Small intestine (tissue), 7 donors: Measurements from ENCODE around the gene POFUT2. TPM values are rescaled to one million over a fixed set of nuclear protein-coding genes. Genes with fewer than 3 reads are reported as not detected.
A peak's percentile ranks its signal among the peaks of the same experiment; 100 is the strongest.

Experiments
- DNase-seq, 2 donors: peaks; one replicate each; pipeline versions ENCODE4 v3.0.0 to v3.0.0-alpha.2; 2013
- FAIRE-seq: peaks from 2 replicates; lab custom pipeline; 2012; peaks lifted over from hg19 to GRCh38; lab: Jason Lieb, UNC
- H3K27ac ChIP-seq, 3 donors: one replicate each; pipeline ENCODE4 v1.5.1; 2013; ENCODE audit warnings: low read length in 2 of 3, mild to moderate bottlenecking in 2 of 3, control low read depth in 1 of 3, inconsistent platforms in 1 of 3, low read depth in 1 of 3, moderate library complexity in 1 of 3
- H3K27me3 ChIP-seq, 3 donors: one replicate each; pipeline ENCODE4 v1.6.1; 2013; ENCODE audit warnings: low read length in 3 of 3, inconsistent platforms in 1 of 3; ENCODE audit not compliant: control insufficient read depth in 3 of 3, insufficient read depth in 3 of 3
- H3K36me3 ChIP-seq, 3 donors: one replicate each; pipeline ENCODE4 v1.6.1; 2013; ENCODE audit warnings: low read length in 3 of 3, inconsistent platforms in 1 of 3, low read depth in 1 of 3, mild to moderate bottlenecking in 1 of 3, moderate library complexity in 1 of 3; ENCODE audit not compliant: control insufficient read depth in 3 of 3, insufficient read depth in 2 of 3
- H3K4me1 ChIP-seq, 3 donors: one replicate each; pipeline ENCODE4 v1.6.1; 2013; ENCODE audit warnings: low read length in 2 of 3, inconsistent platforms in 1 of 3, low read depth in 1 of 3, mild to moderate bottlenecking in 1 of 3, moderate library complexity in 1 of 3; ENCODE audit not compliant: control insufficient read depth in 3 of 3, insufficient read depth in 2 of 3
- H3K4me3 ChIP-seq, 3 donors: one replicate each; pipeline ENCODE4 v1.5.1; 2013; ENCODE audit warnings: low read length in 3 of 3, control low read depth in 1 of 3, inconsistent platforms in 1 of 3, low read depth in 1 of 3, mild to moderate bottlenecking in 1 of 3, moderate library complexity in 1 of 3
- H3K9me3 ChIP-seq, 2 donors: one replicate each; pipeline ENCODE4 v1.6.1; 2013; ENCODE audit warnings: low read depth in 1 of 2, low read length in 1 of 2; ENCODE audit not compliant: control insufficient read depth in 2 of 2, insufficient read depth in 1 of 2
- WGBS, 3 donors: extraction: QIAGEN DNeasy Blood & Tissue Kit; methylation state at CpG; one replicate each; pipeline ENCODE4 v1.1.7; 2013; 5-methylcytosine and 5-hydroxymethylcytosine counted together
- polyA plus RNA-seq, 4 donors: library from polyadenylated mRNA; stranded (reverse) in 3 of 4; unstranded in 1 of 4; fragments of 200-250 nt in 3 of 4; fragments of 120-200 nt in 1 of 4; gene quantifications; one replicate each; pipeline versions ENCODE4 v1.2.1 to v1.2.3, GENCODE V29; 2013
- donor health status: healthy with polysubstance abuse.
- donor health status: control.
- donor health status: control.
- donor health status: Bipolar disorder and iron deficiency.
- donor health status: healthy.

The POFUT2 gene
- polyA plus RNA-seq, 4 donors = 13.5 to 34.4 (median 26.9) TPM

DNA sequence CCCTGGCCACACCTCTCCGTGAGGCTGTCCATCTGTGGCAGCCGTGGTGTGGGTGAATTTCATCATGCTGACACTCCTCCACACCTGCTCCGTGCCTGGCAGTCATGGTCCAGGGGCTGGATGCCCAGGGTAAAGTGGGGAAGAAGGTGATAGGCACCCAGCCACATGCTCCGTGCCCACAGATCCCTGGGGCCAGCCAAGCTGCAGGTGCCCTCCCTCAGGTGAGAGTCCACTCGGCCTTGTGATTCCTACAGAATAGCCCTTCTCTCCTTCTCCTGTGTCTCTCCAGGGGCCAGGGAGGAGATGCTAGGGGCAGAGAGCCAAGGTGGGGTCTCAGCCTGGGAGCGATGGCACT, 16.8 kb upstream of the POFUT2 start:
- DNase-seq = no peak
- Histone ChIP-seq H3K9me3 (no peaks in the 10 kb centered on the region), H3K4me3 (no peak overlapping the region), H3K27me3 (no peaks in the 10 kb centered on the region), H3K4me1 (peaks cover 0 to 56% (median 7%) of the 10 kb centered on the region in 3 donors), H3K27ac (peak overlapping the region in 1 of 3 donors; percentile 19), H3K36me3 (peaks cover 0 to 19% (median 0%) of the 10 kb centered on the region in 3 donors)
- FAIRE-seq = no peak
- 63 to 86% (median 70%) methylated on average over 6 of the region's 6 CpGs for WGBS, 3 donors

GRCh38 chr21:45303751-45304475, 16.2 kb upstream of the POFUT2 start:
- DNase-seq (no peak), FAIRE-seq (no peak)
- peak overlapping the region in 1 of 3 donors; percentile 19 for H3K27ac ChIP-seq
- no peaks in the 10 kb centered on the region for H3K27me3 ChIP-seq
- WGBS, 3 donors = 79 to 90% (median 83%) methylated on average over 15 to 19 of the region's 19 CpGs
- peaks cover 0 to 19% (median 0%) of the 10 kb centered on the region in 3 donors for H3K36me3 ChIP-seq
- H3K9me3 ChIP-seq = no peaks in the 10 kb centered on the region
- H3K4me3 ChIP-seq = no peak overlapping the region
- H3K4me1 ChIP-seq = peaks cover 0 to 52% (median 4%) of the 10 kb centered on the region in 3 donors

DNA sequence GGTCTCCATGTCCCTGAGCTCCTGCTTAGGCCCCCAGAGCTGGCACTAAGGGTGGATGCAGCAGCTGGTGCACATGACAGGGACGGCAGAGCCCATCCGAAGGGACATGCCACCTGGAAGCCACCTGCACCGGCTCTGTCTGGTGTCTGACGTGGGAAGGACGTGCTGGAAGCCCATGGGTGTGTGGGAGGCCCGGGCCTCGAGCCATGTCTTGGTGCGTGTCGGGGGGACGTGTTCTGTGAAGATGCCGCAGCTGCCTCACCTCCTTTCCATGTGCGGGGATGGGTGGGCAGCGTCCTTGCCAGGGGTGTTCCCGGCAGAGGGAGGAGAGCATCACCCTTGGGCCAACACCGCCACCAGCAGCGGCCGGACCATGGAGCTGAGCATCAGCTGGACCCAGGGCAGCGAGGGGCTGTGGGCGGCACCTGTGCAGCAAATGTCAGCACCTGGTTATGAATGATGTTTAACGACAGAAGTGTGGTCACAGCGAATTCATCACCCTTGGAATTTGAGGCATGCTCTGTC, 15.5 kb upstream of the POFUT2 start:
- peaks cover 0 to 44% (median 4%) of the 10 kb centered on the region in 3 donors for H3K4me1 ChIP-seq
- peak overlapping the region in 1 of 3 donors; percentile 96 for H3K27ac ChIP-seq
- H3K9me3 ChIP-seq = no peaks in the 10 kb centered on the region
- no peak for FAIRE-seq
- no peak for DNase-seq
- H3K36me3 ChIP-seq = peaks cover 0 to 19% (median 0%) of the 10 kb centered on the region in 3 donors
- 88 to 92% (median 89%) methylated on average over 21 of the region's 21 CpGs for WGBS, 3 donors
- H3K4me3 ChIP-seq = no peak overlapping the region
- no peaks in the 10 kb centered on the region for H3K27me3 ChIP-seq

DNA sequence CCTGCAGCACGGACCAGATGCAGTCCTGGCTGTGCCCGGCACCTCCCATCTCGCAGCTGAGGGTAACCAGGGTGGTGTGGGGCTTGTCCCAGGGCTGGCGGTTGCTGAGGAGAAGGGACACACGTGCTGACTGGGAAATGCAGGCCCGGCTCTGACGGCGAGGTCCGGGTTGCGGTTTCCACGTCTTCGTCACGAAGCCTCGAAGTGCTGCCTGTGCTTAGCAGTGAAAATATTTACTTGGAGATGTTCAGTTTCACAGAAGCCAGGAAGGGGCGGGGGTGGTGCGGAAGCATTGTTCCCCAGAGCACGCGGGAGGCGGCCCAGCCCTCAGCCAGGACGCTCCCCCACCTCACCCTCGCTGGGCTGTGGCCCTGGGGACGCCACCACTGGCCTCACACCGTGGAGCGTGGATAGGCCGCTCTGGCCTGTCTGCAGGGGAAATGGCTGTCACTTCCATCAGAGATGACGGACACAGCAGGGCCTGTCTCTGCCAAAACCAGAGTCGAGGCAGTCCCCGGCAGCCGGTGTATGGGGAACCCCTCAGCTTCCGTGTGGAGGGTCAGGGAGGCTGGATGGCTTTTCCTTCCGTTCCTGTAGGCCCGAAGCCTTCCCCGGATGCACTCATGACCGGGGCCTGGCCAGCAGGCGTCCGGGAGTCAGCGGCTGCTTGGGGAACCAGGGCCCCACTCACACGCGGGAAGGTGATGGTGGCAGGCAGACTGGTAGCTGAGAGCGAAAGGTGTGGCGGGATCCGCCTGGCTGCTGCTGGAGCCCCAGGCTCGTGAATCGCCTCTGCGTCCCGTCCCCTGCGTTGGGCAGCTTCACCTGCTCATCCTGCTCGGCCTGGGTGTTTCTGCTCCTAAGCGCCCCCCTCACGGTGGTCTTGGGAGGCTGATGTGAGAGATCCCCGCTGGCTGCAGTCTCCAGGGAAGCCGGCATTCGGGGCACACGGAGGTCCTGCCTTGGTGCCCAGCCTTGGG, 14.7 kb upstream of the POFUT2 start:
- H3K4me3 ChIP-seq = no peak overlapping the region
- peak in 1 of 2 donors; percentile 57 for DNase-seq
- H3K4me1 ChIP-seq = peaks cover 0 to 37% (median 4%) of the 10 kb centered on the region in 3 donors
- WGBS, 3 donors = 68 to 86% (median 77%) methylated on average over 52 to 54 of the region's 54 CpGs
- peaks cover 0 to 2% of the 10 kb centered on the region in 2 donors for H3K9me3 ChIP-seq
- H3K27me3 ChIP-seq = no peaks in the 10 kb centered on the region
- peak overlapping the region; percentile 41 to 96 (median 74) for H3K27ac ChIP-seq
- no peak for FAIRE-seq
- H3K36me3 ChIP-seq = peaks cover 0 to 19% (median 0%) of the 10 kb centered on the region in 3 donors

DNA sequence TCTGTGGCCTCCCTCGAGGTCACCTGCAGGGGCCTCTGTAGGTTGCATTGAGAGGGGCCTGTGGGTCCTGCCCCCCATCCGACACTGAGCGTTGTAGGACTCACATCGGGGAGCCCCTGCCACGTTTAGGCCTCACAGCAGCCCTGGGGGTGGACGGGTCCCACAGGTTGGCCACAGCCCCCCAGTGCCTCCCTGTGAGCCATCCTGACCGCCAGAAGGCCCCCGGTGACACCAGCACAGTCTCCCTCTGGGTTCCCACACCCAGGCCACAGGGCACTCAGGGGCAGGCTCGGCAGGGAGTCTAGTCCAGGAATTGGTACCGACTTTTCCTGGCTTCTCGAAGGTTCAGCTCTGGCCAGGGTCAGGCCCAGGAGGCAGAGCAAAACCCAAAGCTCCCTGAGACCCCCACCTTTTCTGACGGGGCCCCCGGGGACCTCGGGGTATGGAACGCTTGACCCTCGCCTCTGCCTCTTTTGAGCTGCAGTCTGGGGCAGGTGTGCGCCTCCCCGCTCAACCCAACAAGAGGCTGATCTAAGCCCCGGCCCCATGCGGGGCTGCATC, 13.9 kb upstream of the POFUT2 start:
- Histone ChIP-seq H3K4me1 (peaks cover 0 to 30% (median 4%) of the 10 kb centered on the region in 3 donors), H3K36me3 (peaks cover 0 to 19% (median 0%) of the 10 kb centered on the region in 3 donors), H3K27ac (peak overlapping the region; percentile 24 to 96 (median 74)), H3K27me3 (no peaks in the 10 kb centered on the region), H3K4me3 (no peak overlapping the region), H3K9me3 (peaks cover 0 to 5% of the 10 kb centered on the region in 2 donors)
- no peak for DNase-seq
- FAIRE-seq = no peak
- 83 to 87% (median 85%) methylated on average over 20 of the region's 20 CpGs for WGBS, 3 donors

- DNase-seq (no peak), FAIRE-seq (no peak)
- H3K9me3 ChIP-seq = peaks cover 0 to 7% of the 10 kb centered on the region in 2 donors
- no peaks in the 10 kb centered on the region for H3K27me3 ChIP-seq
- H3K36me3 ChIP-seq = peaks cover 0 to 19% (median 0%) of the 10 kb centered on the region in 3 donors
- H3K4me3 ChIP-seq = peak overlapping the region in 1 of 3 donors; percentile 2
- H3K4me1 ChIP-seq = peaks cover 0 to 28% (median 4%) of the 10 kb centered on the region in 3 donors
- H3K27ac ChIP-seq = peak overlapping the region in 2 of 3 donors; percentile 74 to 96
- WGBS, 3 donors = 81 to 88% (median 84%) methylated on average over 42 to 43 of the region's 43 CpGs
Measured at GRCh38 chr21:45300786-45301520, 13.3 kb upstream of the POFUT2 start.

DNA sequence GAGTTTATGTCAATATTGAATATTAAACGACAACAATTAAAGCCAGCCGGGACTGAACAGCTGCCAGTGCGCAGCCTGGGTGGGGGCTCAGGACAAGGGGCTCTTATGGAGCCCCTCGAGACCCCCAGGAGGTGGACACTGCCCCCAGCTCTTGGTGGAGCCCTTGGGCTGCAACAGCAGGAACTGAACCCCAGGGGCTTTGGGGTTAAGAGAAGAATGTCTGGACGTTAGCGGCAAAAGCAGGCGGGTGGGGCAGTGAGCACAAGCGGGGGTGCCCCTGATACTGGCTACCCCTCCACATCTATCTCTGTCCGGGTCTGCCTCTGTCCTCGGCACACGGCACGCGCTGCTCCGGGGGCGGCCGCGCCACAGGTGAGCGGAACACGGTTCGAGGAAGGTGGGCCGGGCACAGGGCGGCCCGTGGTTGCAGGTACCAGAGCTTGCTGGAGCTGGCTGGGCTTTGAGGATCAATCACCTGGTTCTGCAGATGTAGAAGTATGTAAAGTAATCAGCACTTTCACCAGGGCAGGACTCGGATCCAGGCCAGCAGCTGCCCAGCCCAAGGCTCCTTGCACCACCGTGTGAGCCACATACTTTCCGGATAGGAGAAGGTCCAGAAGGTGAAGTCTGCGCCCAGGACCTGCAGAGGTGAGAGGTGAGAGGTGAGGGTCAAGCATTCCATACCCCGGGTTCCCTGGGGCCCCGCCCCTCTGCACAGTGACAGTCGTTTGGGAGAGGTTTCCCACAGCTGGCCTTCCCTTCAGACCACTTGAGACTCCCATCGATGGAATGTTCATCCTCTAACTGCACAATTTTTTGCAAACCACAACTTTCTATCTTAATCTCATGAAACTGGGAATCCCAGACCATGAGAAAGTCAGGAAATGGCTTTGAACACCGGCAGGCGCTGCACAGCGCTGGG, 12.4 kb upstream of the POFUT2 start:
- Histone ChIP-seq H3K4me1 (peaks cover 0 to 34% (median 4%) of the 10 kb centered on the region in 3 donors), H3K27me3 (no peaks in the 10 kb centered on the region), H3K9me3 (peaks cover 0 to 11% of the 10 kb centered on the region in 2 donors), H3K36me3 (peaks cover 0 to 19% (median 0%) of the 10 kb centered on the region in 3 donors), H3K4me3 (no peak overlapping the region), H3K27ac (peak overlapping the region; percentile 38 to 96 (median 74))
- no peak for FAIRE-seq
- 77 to 85% (median 84%) methylated on average over 34 of the region's 34 CpGs for WGBS, 3 donors
- DNase-seq = no peak
